ENCODE data around the gene SYT12. TPM values are rescaled to one million over a fixed set of nuclear protein-coding genes. Genes with fewer than 3 reads are reported as not detected.

Gene SYT12
- polyA plus RNA-seq, 1 of the 3 experiments (the other 2 are of a cell fraction): 0.61 TPM

DNA sequence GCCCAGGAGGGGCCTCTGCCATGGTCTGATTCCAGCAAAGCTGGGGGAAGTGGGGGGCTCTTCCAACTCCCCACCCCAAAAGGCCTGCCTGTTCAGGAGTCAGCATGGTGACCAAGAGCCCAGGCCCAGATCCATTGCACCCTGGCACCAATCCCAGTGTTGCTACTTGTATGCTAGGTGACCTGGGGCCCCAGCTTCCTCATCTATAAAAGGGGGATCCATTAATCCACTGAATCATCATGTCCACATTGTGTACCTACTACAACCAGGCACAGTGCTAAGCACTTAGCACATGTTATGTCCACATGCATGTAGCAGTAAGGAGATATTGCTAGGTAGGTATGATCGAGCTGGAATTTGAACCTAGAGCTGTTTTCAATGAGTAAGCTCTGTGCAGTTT is 2.0 kb downstream of the SYT12 start:
- no peaks in the 10 kb centered on the region for H3K9me3 ChIP-seq
- H3F3A ChIP-seq (replicated peaks; ENCODE audit: insufficient read depth): peaks cover 5% of the 10 kb centered on the region
- TF ChIP-seq POLR2AphosphoS5 (IDR thresholded peaks at IDR 0.05; ENCODE audit: low read depth, low read length) (no peak), TAF1 (IDR thresholded peaks at IDR 0.05; ENCODE audit: borderline replicate concordance, low read depth, low read length) (no peak), CHD2 (IDR thresholded peaks at IDR 0.05; ENCODE audit: low read length, partially characterized antibody) (no peak), GATA2 (CRISPR knock-in tag; IDR thresholded peaks at IDR 0.05) (no peak), EZH2phosphoT487 (IDR thresholded peaks at IDR 0.05; ENCODE audit: borderline replicate concordance, low read depth) (no peak), RAD21 (IDR thresholded peaks at IDR 0.05; ENCODE audit: low read length) (no peak), TCF12 (IDR thresholded peaks at IDR 0.05) (no peak), RFX5 (IDR thresholded peaks at IDR 0.05; ENCODE audit: low read length) (no peak)
- TF ChIP-seq, protein P1, sequence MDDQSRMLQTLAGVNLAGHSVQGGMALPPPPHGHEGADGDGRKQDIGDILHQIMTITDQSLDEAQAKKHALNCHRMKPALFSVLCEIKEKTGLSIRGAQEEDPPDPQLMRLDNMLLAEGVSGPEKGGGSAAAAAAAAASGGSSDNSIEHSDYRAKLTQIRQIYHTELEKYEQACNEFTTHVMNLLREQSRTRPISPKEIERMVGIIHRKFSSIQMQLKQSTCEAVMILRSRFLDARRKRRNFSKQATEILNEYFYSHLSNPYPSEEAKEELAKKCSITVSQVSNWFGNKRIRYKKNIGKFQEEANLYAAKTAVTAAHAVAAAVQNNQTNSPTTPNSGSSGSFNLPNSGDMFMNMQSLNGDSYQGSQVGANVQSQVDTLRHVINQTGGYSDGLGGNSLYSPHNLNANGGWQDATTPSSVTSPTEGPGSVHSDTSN (IDR thresholded peaks at IDR 0.05): no peak
- TF ChIP-seq, protein P2, sequence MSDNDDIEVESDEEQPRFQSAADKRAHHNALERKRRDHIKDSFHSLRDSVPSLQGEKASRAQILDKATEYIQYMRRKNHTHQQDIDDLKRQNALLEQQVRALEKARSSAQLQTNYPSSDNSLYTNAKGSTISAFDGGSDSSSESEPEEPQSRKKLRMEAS (IDR thresholded peaks at IDR 0.05; ENCODE audit: low read depth): no peak
- TF ChIP-seq, protein P3, sequence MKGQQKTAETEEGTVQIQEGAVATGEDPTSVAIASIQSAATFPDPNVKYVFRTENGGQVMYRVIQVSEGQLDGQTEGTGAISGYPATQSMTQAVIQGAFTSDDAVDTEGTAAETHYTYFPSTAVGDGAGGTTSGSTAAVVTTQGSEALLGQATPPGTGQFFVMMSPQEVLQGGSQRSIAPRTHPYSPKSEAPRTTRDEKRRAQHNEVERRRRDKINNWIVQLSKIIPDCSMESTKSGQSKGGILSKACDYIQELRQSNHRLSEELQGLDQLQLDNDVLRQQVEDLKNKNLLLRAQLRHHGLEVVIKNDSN (IDR thresholded peaks at IDR 0.05; ENCODE audit: borderline replicate concordance, low read depth): no peak
- H3K4me2 ChIP-seq: no peak overlapping the region
- CTCF ChIA-PET: interaction anchor here (0.9 to 1.3 kb wide), 2 partner anchors 29 to 432 kb away, joined by 3 to 4 read pairs; partner anchors contain the start of gene CCDC87
- DNase-seq: no peak
- no peaks in the 10 kb centered on the region for H3K9me2 ChIP-seq
- no peak overlapping the region for H3K4me3 ChIP-seq (ENCODE audit: low read depth in 2 of 2, low read length in 1 of 2)
- no peaks in the 10 kb centered on the region for H3K36me3 ChIP-seq (replicated peaks in 1 of 2; ENCODE audit: control insufficient read depth in 1 of 2, insufficient read depth in 2 of 2, low read length in 1 of 2)
- H3K79me2 ChIP-seq (ENCODE audit: insufficient read depth): no peaks in the 10 kb centered on the region
- no peaks in the 10 kb centered on the region for H3K27me3 ChIP-seq (ENCODE audit: insufficient read depth)
- H4K20me1 ChIP-seq (ENCODE audit: insufficient read depth): no peaks in the 10 kb centered on the region
- no peak overlapping the region for H2AFZ ChIP-seq (ENCODE audit: low read depth)
- H3K9ac ChIP-seq: no peak overlapping the region
- 92% methylated on average over 1 of the region's 1 CpG for WGBS (ENCODE audit: low lambda C conversion rate)
- H3K27ac ChIP-seq (ENCODE audit: low read depth in 2 of 2, low read length in 1 of 2): no peak overlapping the region
- peaks cover 8 to 13% of the 10 kb centered on the region in 2 experiments; a peak in 2 of 4 replicates for H3K4me1 ChIP-seq (ENCODE audit: control insufficient read depth in 1 of 2, insufficient read depth in 2 of 2, low read depth in 1 of 2, low read length in 1 of 2)
- POLR2A ChIA-PET: no interaction called here

DNA sequence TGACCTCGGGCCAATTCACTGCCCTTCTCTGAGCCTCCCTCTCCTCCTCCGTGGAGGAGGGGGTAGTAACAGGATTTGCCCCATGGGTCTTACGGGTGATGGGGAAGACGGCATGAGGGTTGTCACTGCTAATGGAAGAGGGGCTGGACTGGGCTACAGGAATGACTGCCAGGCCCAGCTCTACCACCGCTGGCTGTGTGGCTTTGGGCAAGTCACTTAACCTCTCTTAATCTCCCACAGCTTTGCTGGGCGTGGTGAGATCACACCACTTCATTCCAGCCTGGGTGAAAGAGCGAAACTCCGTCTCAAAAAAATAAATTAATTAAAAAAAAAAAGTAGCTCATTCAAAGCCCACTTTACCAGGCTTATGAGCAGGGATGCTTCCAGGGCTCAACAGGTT is 2.8 kb downstream of the SYT12 start:
- Histone ChIP-seq H3K27ac (ENCODE audit: low read depth in 2 of 2, low read length in 1 of 2) (no peak overlapping the region), H3K79me2 (ENCODE audit: insufficient read depth) (no peaks in the 10 kb centered on the region), H3K4me2 (no peak overlapping the region), H3K27me3 (ENCODE audit: insufficient read depth) (no peaks in the 10 kb centered on the region), H3K9me2 (no peaks in the 10 kb centered on the region), H2AFZ (ENCODE audit: low read depth) (no peak overlapping the region), H3K36me3 (replicated peaks in 1 of 2; ENCODE audit: control insufficient read depth in 1 of 2, insufficient read depth in 2 of 2, low read length in 1 of 2) (no peaks in the 10 kb centered on the region), H3K9ac (no peak overlapping the region), H3K4me1 (ENCODE audit: control insufficient read depth in 1 of 2, insufficient read depth in 2 of 2, low read depth in 1 of 2, low read length in 1 of 2) (peaks cover 8 to 13% of the 10 kb centered on the region in 2 experiments; a peak in 2 of 4 replicates), H3K9me3 (no peaks in the 10 kb centered on the region), H3F3A (replicated peaks; ENCODE audit: insufficient read depth) (peaks cover 5% of the 10 kb centered on the region), H4K20me1 (ENCODE audit: insufficient read depth) (no peaks in the 10 kb centered on the region), H3K4me3 (ENCODE audit: low read depth in 2 of 2, low read length in 1 of 2) (no peak overlapping the region)
- ChIA-PET CTCF (interaction anchor here (0.9 to 1.7 kb wide), 3 partner anchors 28 to 433 kb away, joined by 3 to 5 read pairs (median 4); partner anchors contain the start of gene CCDC87), POLR2A (no interaction called here)
- 85% methylated on average over 5 of the region's 8 CpGs for WGBS (ENCODE audit: low lambda C conversion rate)
- DNase-seq: no peak
- TF ChIP-seq, protein P4, sequence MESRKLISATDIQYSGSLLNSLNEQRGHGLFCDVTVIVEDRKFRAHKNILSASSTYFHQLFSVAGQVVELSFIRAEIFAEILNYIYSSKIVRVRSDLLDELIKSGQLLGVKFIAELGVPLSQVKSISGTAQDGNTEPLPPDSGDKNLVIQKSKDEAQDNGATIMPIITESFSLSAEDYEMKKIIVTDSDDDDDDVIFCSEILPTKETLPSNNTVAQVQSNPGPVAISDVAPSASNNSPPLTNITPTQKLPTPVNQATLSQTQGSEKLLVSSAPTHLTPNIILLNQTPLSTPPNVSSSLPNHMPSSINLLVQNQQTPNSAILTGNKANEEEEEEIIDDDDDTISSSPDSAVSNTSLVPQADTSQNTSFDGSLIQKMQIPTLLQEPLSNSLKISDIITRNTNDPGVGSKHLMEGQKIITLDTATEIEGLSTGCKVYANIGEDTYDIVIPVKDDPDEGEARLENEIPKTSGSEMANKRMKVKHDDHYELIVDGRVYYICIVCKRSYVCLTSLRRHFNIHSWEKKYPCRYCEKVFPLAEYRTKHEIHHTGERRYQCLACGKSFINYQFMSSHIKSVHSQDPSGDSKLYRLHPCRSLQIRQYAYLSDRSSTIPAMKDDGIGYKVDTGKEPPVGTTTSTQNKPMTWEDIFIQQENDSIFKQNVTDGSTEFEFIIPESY (IDR thresholded peaks at IDR 0.05; ENCODE audit: borderline replicate concordance, low read depth): no peak
